HG03196 (cell line): Measurements from ENCODE around the gene DPYD.

Source experiments
- ATAC-seq: cut with Tn5 transposase; IDR thresholded peaks from one replicate; pipeline ENCODE4 v1.9.1; 2021; ENCODE audit not compliant: unreplicated experiment

Gene DPYD

GRCh38 chr1:97314685-97315084 lies 606.1 kb downstream of the DPYD start:
- ATAC-seq: no peak

- no peak for ATAC-seq
These were observed 612.7 kb downstream of the DPYD start for GRCh38 chr1:97308131-97308530.

GRCh38 chr1:97307568-97307967 lies 613.3 kb downstream of the DPYD start:
- ATAC-seq: no peak

- ATAC-seq: no peak
These were observed 613.7 kb downstream of the DPYD start for GRCh38 chr1:97307151-97307550.

GRCh38 chr1:97306504-97306903 lies 614.3 kb downstream of the DPYD start:
- ATAC-seq: no peak

GRCh38 chr1:97304366-97304765 lies 616.5 kb downstream of the DPYD start:
- ATAC-seq: no peak

GRCh38 chr1:97298966-97299365 lies 621.9 kb downstream of the DPYD start:
- no peak for ATAC-seq

GRCh38 chr1:97297611-97298010 lies 623.2 kb downstream of the DPYD start:
- no peak for ATAC-seq

- ATAC-seq: no peak
These were observed 638.9 kb downstream of the DPYD start for GRCh38 chr1:97281962-97282361.

GRCh38 chr1:97277891-97278654 lies 642.8 kb downstream of the DPYD start:
- ATAC-seq: no peak

GRCh38 chr1:97271916-97272788 lies 648.7 kb downstream of the DPYD start:
- no peak for ATAC-seq

GRCh38 chr1:97270508-97271307 lies 650.1 kb downstream of the DPYD start:
- no peak for ATAC-seq

- no peak for ATAC-seq
These were observed 655.2 kb downstream of the DPYD start for GRCh38 chr1:97265630-97266029.

GRCh38 chr1:97262842-97263241 lies 658.0 kb downstream of the DPYD start:
- no peak for ATAC-seq

GRCh38 chr1:97258597-97258996 lies 662.2 kb downstream of the DPYD start:
- no peak for ATAC-seq

GRCh38 chr1:97254731-97255463 lies 665.9 kb downstream of the DPYD start:
- no peak for ATAC-seq

- no peak for ATAC-seq
These were observed 667.9 kb downstream of the DPYD start for GRCh38 chr1:97252925-97253324.

- no peak for ATAC-seq
These were observed 668.8 kb downstream of the DPYD start for GRCh38 chr1:97252076-97252475.

GRCh38 chr1:97247196-97247595 lies 673.6 kb downstream of the DPYD start:
- no peak for ATAC-seq

GRCh38 chr1:97245682-97246081 lies 675.2 kb downstream of the DPYD start:
- ATAC-seq: no peak

GRCh38 chr1:97245026-97245425 lies 675.8 kb downstream of the DPYD start:
- no peak for ATAC-seq
